Suprapubic skin (tissue), 3 donors: Measurements from ENCODE around the gene DAZ2.
"Not testable (repeated sequence)": the region's sequence is repeated elsewhere in the genome, so short reads cannot be mapped to it uniquely, and the experiment has no call there.

ENCODE experiments used
- EP300 ChIP-seq: sonication (generic); formaldehyde crosslinking; IDR thresholded peaks from one replicate; pipeline ENCODE4 v1.6.1; 2017; ENCODE audit warnings: antibody characterized with exemption
- POLR2A ChIP-seq, 2 donors: fragments of 450-650 bp; IDR thresholded peaks; one replicate each; pipeline ENCODE4 v1.6.1; 2017; ENCODE audit warnings: antibody characterized with exemption in 2 of 2, mild to moderate bottlenecking in 2 of 2, moderate library complexity in 2 of 2
- TF ChIP-seq, protein P1 (sequence below), 2 donors: fragments of 200-600 bp in 1 of 2; fragments of 450-650 bp in 1 of 2; sonication (generic) in 1 of 2; IDR thresholded peaks; one replicate each; pipeline ENCODE4 v1.5.1; 2016 to 2019; ENCODE audit warnings: antibody characterized with exemption in 2 of 2, mild to moderate bottlenecking in 1 of 2, moderate library complexity in 1 of 2

DNA sequence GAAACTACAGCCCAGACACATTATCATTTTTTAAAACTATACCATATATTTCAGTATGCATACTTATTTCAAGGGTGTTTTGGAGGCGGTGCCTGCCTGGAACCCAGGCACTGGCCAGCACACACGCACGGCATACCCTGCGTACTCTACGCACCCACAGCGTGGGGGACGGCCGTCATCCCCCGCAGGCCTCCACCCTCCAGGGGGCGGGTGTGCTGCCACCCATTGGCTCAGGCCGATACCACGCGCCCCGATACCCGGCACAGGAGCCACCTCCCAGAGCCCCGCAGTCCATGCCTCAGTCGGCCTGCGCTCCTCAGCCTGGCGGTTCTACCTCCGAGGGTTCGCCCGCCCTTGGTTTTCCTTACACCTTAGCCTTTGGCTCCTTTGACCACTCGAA lies at the start of gene DAZ2:
- TF ChIP-seq EP300; POLR2A (IDR thresholded peaks at IDR 0.05): not testable (repeated sequence)
- TF ChIP-seq, protein P1, sequence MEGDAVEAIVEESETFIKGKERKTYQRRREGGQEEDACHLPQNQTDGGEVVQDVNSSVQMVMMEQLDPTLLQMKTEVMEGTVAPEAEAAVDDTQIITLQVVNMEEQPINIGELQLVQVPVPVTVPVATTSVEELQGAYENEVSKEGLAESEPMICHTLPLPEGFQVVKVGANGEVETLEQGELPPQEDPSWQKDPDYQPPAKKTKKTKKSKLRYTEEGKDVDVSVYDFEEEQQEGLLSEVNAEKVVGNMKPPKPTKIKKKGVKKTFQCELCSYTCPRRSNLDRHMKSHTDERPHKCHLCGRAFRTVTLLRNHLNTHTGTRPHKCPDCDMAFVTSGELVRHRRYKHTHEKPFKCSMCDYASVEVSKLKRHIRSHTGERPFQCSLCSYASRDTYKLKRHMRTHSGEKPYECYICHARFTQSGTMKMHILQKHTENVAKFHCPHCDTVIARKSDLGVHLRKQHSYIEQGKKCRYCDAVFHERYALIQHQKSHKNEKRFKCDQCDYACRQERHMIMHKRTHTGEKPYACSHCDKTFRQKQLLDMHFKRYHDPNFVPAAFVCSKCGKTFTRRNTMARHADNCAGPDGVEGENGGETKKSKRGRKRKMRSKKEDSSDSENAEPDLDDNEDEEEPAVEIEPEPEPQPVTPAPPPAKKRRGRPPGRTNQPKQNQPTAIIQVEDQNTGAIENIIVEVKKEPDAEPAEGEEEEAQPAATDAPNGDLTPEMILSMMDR (IDR thresholded peaks at IDR 0.05) = not testable (repeated sequence)
